HL-60 (cell line): ENCODE measurements around the gene GBP3.

Experiments used
- DNase-seq, 2 experiments: peaks; one replicate each; pipeline ENCODE4 v3.0.0-alpha.2; 2010 to 2020; ENCODE audit warnings: low read depth in 1 of 2, low spot score in 1 of 2
- H3K27ac ChIP-seq: fragments of 250-450 bp; sonication (Bioruptor Pico); replicated peaks from 2 replicates; pipeline ENCODE4 v1.5.1; 2020; ENCODE audit warnings: mild to moderate bottlenecking, moderate library complexity
- H3K27me3 ChIP-seq: fragments of 250-450 bp; sonication (Bioruptor Pico); 2 replicates; pipeline ENCODE4 v1.5.1; 2021; ENCODE audit warnings: mild to moderate bottlenecking, moderate library complexity; ENCODE audit not compliant: insufficient read depth, poor library complexity, severe bottlenecking
- H3K4me3 ChIP-seq: replicated peaks from 2 replicates; pipeline ENCODE4 v1.5.1; 2011; ENCODE audit warnings: mild to moderate bottlenecking, control low read depth, low read length; ENCODE audit not compliant: insufficient read depth
- GABPA ChIP-seq: IDR thresholded peaks from 2 replicates; pipeline ENCODE4 v1.6.1; 2012; ENCODE audit warnings: low read depth
- POLR2AphosphoS5 ChIP-seq: IDR thresholded peaks from 2 replicates; pipeline ENCODE4 v1.6.1; 2012; ENCODE audit warnings: low read depth
- SPI1 ChIP-seq: IDR thresholded peaks from 2 replicates; pipeline ENCODE4 v1.6.1; 2012; ENCODE audit warnings: low read depth, mild to moderate bottlenecking, borderline replicate concordance
- TF ChIP-seq, protein P1 (sequence below): IDR thresholded peaks from one replicate; pipeline ENCODE4 v1.5.1; 2011; ENCODE audit warnings: low read length, control low read depth, inconsistent platforms; ENCODE audit not compliant: insufficient read depth
- TF ChIP-seq, protein P2 (sequence below): IDR thresholded peaks from 2 replicates; pipeline ENCODE4 v1.6.1; 2012; ENCODE audit warnings: low read depth; ENCODE audit not compliant: insufficient replicate concordance

The GBP3 gene

DNA sequence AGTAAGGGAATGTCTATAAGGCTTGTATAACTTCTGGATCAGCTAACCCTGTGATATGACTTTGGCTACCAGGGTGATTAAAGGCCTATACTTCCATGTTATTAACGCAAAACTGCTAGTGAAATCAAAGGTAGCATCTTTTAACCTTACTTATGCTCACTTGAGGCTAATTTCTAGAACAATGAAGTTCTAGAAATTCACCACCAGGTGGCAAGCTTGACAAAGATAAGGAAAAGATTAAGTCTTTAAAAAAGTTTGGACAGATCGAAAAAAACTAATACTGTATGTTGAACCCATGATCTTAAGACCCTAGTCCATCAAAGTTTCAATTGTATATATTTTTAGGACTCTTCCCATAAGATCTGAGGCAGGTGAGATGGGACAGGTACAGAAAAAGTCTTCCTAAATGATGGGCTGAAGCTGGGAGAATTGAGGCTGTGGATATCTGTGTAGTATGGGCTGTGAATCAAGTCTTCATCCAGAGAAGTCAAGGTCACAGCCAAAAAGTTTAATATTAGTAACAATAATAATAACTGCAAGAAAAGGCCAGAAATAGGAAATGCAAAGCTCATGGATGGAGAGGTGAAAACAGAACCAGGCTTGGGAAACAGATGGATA lies 49.0 kb downstream of the GBP3 start:
- peak in 1 of 2 experiments; percentile 21 for DNase-seq
- TF ChIP-seq POLR2AphosphoS5, result no peak
- TF ChIP-seq, protein P1, sequence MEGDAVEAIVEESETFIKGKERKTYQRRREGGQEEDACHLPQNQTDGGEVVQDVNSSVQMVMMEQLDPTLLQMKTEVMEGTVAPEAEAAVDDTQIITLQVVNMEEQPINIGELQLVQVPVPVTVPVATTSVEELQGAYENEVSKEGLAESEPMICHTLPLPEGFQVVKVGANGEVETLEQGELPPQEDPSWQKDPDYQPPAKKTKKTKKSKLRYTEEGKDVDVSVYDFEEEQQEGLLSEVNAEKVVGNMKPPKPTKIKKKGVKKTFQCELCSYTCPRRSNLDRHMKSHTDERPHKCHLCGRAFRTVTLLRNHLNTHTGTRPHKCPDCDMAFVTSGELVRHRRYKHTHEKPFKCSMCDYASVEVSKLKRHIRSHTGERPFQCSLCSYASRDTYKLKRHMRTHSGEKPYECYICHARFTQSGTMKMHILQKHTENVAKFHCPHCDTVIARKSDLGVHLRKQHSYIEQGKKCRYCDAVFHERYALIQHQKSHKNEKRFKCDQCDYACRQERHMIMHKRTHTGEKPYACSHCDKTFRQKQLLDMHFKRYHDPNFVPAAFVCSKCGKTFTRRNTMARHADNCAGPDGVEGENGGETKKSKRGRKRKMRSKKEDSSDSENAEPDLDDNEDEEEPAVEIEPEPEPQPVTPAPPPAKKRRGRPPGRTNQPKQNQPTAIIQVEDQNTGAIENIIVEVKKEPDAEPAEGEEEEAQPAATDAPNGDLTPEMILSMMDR, result peak; percentile 15
- H3K27me3 ChIP-seq, result no peaks in the 10 kb centered on the region
- H3K27ac ChIP-seq, result no peak overlapping the region
- H3K4me3 ChIP-seq, result no peak overlapping the region

DNA sequence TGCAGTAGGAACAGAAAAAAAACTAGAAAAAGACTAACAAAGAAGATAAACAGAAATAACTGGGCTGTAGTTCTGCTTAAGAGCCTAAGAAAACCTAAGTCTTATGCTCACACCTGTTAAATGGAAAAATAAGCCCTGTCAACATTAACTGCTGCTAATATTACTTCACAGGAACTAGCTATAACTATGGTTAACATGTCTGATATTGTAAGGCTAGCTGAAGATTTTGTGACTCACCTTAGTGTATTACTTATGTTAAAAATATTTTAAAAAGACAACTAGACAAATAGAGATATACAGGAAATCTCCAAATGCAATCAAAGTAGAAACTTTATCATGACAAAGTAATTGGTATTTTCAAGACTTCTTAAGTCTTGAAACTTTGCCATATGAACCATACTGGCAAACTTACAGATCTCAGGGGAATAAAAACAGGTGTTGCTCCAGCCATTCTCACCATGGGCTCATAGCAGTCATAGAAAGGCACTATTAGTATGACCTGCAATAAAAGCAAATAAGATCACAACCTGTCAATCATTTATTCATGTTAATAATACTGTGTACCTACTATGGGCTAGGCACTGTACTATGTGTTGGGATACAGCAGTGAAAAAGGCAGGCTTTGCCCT lies 60.9 kb downstream of the GBP3 start:
- TF ChIP-seq, protein P1, result no peak
- TF ChIP-seq POLR2AphosphoS5 (no peak), GABPA (no peak)
- TF ChIP-seq, protein P2, sequence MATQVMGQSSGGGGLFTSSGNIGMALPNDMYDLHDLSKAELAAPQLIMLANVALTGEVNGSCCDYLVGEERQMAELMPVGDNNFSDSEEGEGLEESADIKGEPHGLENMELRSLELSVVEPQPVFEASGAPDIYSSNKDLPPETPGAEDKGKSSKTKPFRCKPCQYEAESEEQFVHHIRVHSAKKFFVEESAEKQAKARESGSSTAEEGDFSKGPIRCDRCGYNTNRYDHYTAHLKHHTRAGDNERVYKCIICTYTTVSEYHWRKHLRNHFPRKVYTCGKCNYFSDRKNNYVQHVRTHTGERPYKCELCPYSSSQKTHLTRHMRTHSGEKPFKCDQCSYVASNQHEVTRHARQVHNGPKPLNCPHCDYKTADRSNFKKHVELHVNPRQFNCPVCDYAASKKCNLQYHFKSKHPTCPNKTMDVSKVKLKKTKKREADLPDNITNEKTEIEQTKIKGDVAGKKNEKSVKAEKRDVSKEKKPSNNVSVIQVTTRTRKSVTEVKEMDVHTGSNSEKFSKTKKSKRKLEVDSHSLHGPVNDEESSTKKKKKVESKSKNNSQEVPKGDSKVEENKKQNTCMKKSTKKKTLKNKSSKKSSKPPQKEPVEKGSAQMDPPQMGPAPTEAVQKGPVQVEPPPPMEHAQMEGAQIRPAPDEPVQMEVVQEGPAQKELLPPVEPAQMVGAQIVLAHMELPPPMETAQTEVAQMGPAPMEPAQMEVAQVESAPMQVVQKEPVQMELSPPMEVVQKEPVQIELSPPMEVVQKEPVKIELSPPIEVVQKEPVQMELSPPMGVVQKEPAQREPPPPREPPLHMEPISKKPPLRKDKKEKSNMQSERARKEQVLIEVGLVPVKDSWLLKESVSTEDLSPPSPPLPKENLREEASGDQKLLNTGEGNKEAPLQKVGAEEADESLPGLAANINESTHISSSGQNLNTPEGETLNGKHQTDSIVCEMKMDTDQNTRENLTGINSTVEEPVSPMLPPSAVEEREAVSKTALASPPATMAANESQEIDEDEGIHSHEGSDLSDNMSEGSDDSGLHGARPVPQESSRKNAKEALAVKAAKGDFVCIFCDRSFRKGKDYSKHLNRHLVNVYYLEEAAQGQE, result no peak
- Histone ChIP-seq H3K27ac (no peak overlapping the region), H3K4me3 (no peak overlapping the region), H3K27me3 (no peaks in the 10 kb centered on the region)
- no peak for DNase-seq

DNA sequence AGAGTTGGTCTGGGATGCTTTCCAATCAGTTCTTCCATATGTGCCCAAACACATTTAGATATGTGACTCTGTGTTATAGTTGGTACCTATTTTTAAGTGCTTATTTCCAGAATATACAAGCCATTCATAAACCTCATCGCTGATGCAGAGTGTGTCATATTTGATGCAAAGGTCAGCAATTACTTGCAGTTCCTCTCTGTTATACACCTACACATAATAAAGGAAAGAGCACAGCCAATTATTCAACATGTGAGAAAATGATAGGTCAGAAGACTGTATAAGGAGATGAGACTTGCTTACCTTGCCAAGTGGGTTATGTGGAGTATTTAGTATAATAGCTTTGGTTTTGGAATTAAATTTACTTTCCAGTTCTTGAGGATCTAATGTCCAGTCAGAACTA lies 61.6 kb downstream of the GBP3 start:
- DNase-seq, result no peak
- no peaks in the 10 kb centered on the region for H3K27me3 ChIP-seq
- TF ChIP-seq, protein P2, result no peak
- TF ChIP-seq GABPA (no peak), POLR2AphosphoS5 (no peak), SPI1 (no peak)
- TF ChIP-seq, protein P1, result no peak
- H3K27ac ChIP-seq, result no peak overlapping the region
- no peak overlapping the region for H3K4me3 ChIP-seq
